ENCODE measurements around the gene ZBTB18. TPM values are rescaled to one million over a fixed set of nuclear protein-coding genes. Genes with fewer than 3 reads are reported as not detected.

Gene ZBTB18
- total RNA-seq, 2 donors from 2014 or later, result 21.4 to 24.0 TPM

- intact Hi-C loops (cut with DNase I), result loop anchor here in 1 of 2 donors (10.0 kb wide), 1 partner anchor 54 kb away; no protein-coding TSS in a partner anchor
- ATAC-seq, result no peak
These were observed 29.4 kb downstream of the ZBTB18 start for GRCh38 chr1:244080343-244080929.

GRCh38 chr1:244082969-244083368 lies 31.9 kb downstream of the ZBTB18 start:
- DNase-seq, result no peak

More at GRCh38 chr1:244080343-244080929, 29.4 kb downstream of the ZBTB18 start:
- DNase-seq, result no peak

GRCh38 chr1:244083383-244083943 lies 32.4 kb downstream of the ZBTB18 start:
- ATAC-seq (no peak), DNase-seq (no peak)
- intact Hi-C loops (cut with DNase I), result loop anchor here in 1 of 2 donors (10.0 kb wide), 1 partner anchor 51 kb away; no protein-coding TSS in a partner anchor

More at GRCh38 chr1:244082969-244083368, 31.9 kb downstream of the ZBTB18 start:
- intact Hi-C loops (cut with DNase I), result loop anchor here in 1 of 2 donors (10.0 kb wide), 1 partner anchor 52 kb away; no protein-coding TSS in a partner anchor
- ATAC-seq, result no peak

GRCh38 chr1:244084763-244085162 lies 33.7 kb downstream of the ZBTB18 start:
- intact Hi-C loops (cut with DNase I), result loop anchor here in 1 of 2 donors (10.0 kb wide), 1 partner anchor 50 kb away; no protein-coding TSS in a partner anchor
- no peak for ATAC-seq
- no peak for DNase-seq

- DNase-seq, result no peak
- intact Hi-C loops (cut with DNase I), result loop anchor here in 1 of 2 donors (10.0 kb wide), 1 partner anchor 49 kb away; no protein-coding TSS in a partner anchor
- ATAC-seq, result no peak
These were observed 34.8 kb downstream of the ZBTB18 start for GRCh38 chr1:244085891-244086290.

- DNase-seq, result no peak
- intact Hi-C loops (cut with DNase I), result loop anchor here in 1 of 2 donors (10.0 kb wide), 1 partner anchor 48 kb away; no protein-coding TSS in a partner anchor
- ATAC-seq, result no peak
These were observed 36.0 kb downstream of the ZBTB18 start for GRCh38 chr1:244087021-244087560.

GRCh38 chr1:244087611-244088010 lies 36.5 kb downstream of the ZBTB18 start:
- intact Hi-C loops (cut with DNase I), result loop anchor here in 1 of 2 donors (10.0 kb wide), 1 partner anchor 47 kb away; no protein-coding TSS in a partner anchor
- ATAC-seq, result peak in 1 of 2 donors; percentile 36

GRCh38 chr1:244088161-244088560 lies 37.1 kb downstream of the ZBTB18 start:
- DNase-seq (no peak), ATAC-seq (no peak)
- intact Hi-C loops (cut with DNase I), result loop anchor here in 1 of 2 donors (10.0 kb wide), 1 partner anchor 47 kb away; no protein-coding TSS in a partner anchor

More at GRCh38 chr1:244087611-244088010, 36.5 kb downstream of the ZBTB18 start:
- DNase-seq, result no peak

- no peak for ATAC-seq
- intact Hi-C loops (cut with DNase I), result loop anchor here in 1 of 2 donors (10.0 kb wide), 1 partner anchor 45 kb away; no protein-coding TSS in a partner anchor
- DNase-seq, result no peak
These were observed 38.5 kb downstream of the ZBTB18 start for GRCh38 chr1:244089561-244089960.

- intact Hi-C loops (cut with DNase I), result no loop called here
- no peak for DNase-seq
- no peak for ATAC-seq
These were observed 39.6 kb downstream of the ZBTB18 start for GRCh38 chr1:244090645-244091044.

GRCh38 chr1:244092293-244092963 lies 41.3 kb downstream of the ZBTB18 start:
- DNase-seq, result no peak
- peak in 1 of 2 donors; percentile 80 for ATAC-seq
- intact Hi-C loops (cut with DNase I), result no loop called here

- DNase-seq (no peak), ATAC-seq (no peak)
- intact Hi-C loops (cut with DNase I), result no loop called here
These were observed 42.0 kb downstream of the ZBTB18 start for GRCh38 chr1:244092964-244093638.

GRCh38 chr1:244094880-244095528 lies 43.9 kb downstream of the ZBTB18 start:
- ATAC-seq, result no peak
- DNase-seq, result no peak
- intact Hi-C loops (cut with DNase I), result no loop called here

- DNase-seq (no peak), ATAC-seq (no peak)
- intact Hi-C loops (cut with DNase I), result no loop called here
These were observed 44.4 kb downstream of the ZBTB18 start for GRCh38 chr1:244095529-244095911.

GRCh38 chr1:244096066-244096610 lies 45.1 kb downstream of the ZBTB18 start:
- intact Hi-C loops (cut with DNase I), result no loop called here
- ATAC-seq, result no peak
- DNase-seq, result no peak

GRCh38 chr1:244096691-244097090 lies 45.6 kb downstream of the ZBTB18 start:
- DNase-seq (no peak), ATAC-seq (no peak)
- intact Hi-C loops (cut with DNase I), result no loop called here

GRCh38 chr1:244097523-244098405 lies 46.7 kb downstream of the ZBTB18 start:
- DNase-seq (no peak), ATAC-seq (no peak)
- intact Hi-C loops (cut with DNase I), result no loop called here
